NB4 (cell line): ENCODE measurements around the gene C19orf85.
"Not testable (repeated sequence)": the region's sequence is repeated elsewhere in the genome, so short reads cannot be mapped to it uniquely, and the experiment has no call there.

Experiments
- MAX ChIP-seq: IDR thresholded peaks from 2 replicates; pipeline ENCODE4 v1.6.1; 2011; ENCODE audit warnings: low read depth, low read length
- POLR2A ChIP-seq: IDR thresholded peaks from 2 replicates; pipeline ENCODE4 v1.6.1; 2011; ENCODE audit warnings: mild to moderate bottlenecking; ENCODE audit not compliant: insufficient read length; ENCODE audit errors: extremely low read depth

- not testable (repeated sequence) for TF ChIP-seq POLR2A, MAX
These were observed 16.4 kb downstream of the C19orf85 start for GRCh38 chr19:55448175-55448490.
